GM10248 (cell line): Measurements from ENCODE around the gene NRG2.

Experiments used
- CTCF ChIA-PET: fragments of 300-600 bp; sonication (Branson Sonifier 250); formaldehyde crosslinking; extraction: SDS; loops from one replicate; lab custom pipeline; 2021; ENCODE audit warnings: antibody characterized with exemption; lab: Yijun Ruan, JAX
- POLR2A ChIA-PET: fragments of 350-650 bp; sonication (Branson Sonifier 250); formaldehyde crosslinking; extraction: SDS; loops from one replicate; lab custom pipeline; 2020; ENCODE audit warnings: antibody characterized with exemption; lab: Yijun Ruan, JAX
- DNase-seq: peaks from one replicate; pipeline ENCODE4 v3.0.0; 2012; ENCODE audit errors: extremely low spot score
- CTCF ChIP-seq: IDR thresholded peaks from 2 replicates; pipeline ENCODE4 v1.5.1; 2012; ENCODE audit warnings: mild to moderate bottlenecking, low read depth; ENCODE audit errors: extremely low read depth, missing control alignments, control extremely low read depth

NRG2 gene

GRCh38 chr5:139837711-139838380, 205.3 kb downstream of the NRG2 start:
- TF ChIP-seq CTCF, result no peak
- ChIA-PET CTCF (interaction anchor here (0.9 to 2.5 kb wide), 7 partner anchors 8 to 131 kb away, joined by 3 to 14 read pairs (median 3); no protein-coding TSS in a partner anchor), POLR2A (no interaction called here)
- DNase-seq, result no peak

- CTCF ChIA-PET, result interaction anchor here (1.1 to 1.6 kb wide), 3 partner anchors 10 to 132 kb away, joined by 3 to 5 read pairs (median 3); no protein-coding TSS in a partner anchor
- POLR2A ChIA-PET, result no interaction called here
- no peak for DNase-seq
- TF ChIP-seq CTCF, result no peak
Measured at GRCh38 chr5:139836469-139837208, 206.5 kb downstream of the NRG2 start.

- TF ChIP-seq CTCF, result no peak
- ChIA-PET POLR2A (no interaction called here), CTCF (no interaction called here)
- DNase-seq, result no peak
Measured at GRCh38 chr5:139835656-139836055, 207.4 kb downstream of the NRG2 start.

GRCh38 chr5:139833525-139833924, 209.6 kb downstream of the NRG2 start:
- POLR2A ChIA-PET, result no interaction called here
- DNase-seq, result no peak
- no peak for TF ChIP-seq CTCF
- CTCF ChIA-PET, result interaction anchor here (0.8 to 1.9 kb wide), 5 partner anchors 12 to 135 kb away, joined by 3 to 6 read pairs (median 4); no protein-coding TSS in a partner anchor

GRCh38 chr5:139831624-139832023, 211.5 kb downstream of the NRG2 start:
- no peak for TF ChIP-seq CTCF
- ChIA-PET POLR2A (no interaction called here), CTCF (interaction anchor here (0.7 to 1.3 kb wide), 3 partner anchors 10 to 137 kb away, joined by 3 to 4 read pairs (median 4); no protein-coding TSS in a partner anchor)
- no peak for DNase-seq

GRCh38 chr5:139829471-139829870, 213.6 kb downstream of the NRG2 start:
- POLR2A ChIA-PET, result no interaction called here
- CTCF ChIA-PET, result no interaction called here

More at GRCh38 chr5:139829471-139829870, 213.6 kb downstream of the NRG2 start:
- no peak for DNase-seq
- TF ChIP-seq CTCF, result no peak
